Measurements from ENCODE around the gene MBD2. TPM values are rescaled to one million over a fixed set of nuclear protein-coding genes. Genes with fewer than 3 reads are reported as not detected.
"Not testable (repeated sequence)": the region's sequence is repeated elsewhere in the genome, so short reads cannot be mapped to it uniquely, and the experiment has no call there.

The MBD2 gene
- total and polyA plus RNA-seq, 11 donors = 15.9 to 74.9 (median 44.6) TPM

DNA sequence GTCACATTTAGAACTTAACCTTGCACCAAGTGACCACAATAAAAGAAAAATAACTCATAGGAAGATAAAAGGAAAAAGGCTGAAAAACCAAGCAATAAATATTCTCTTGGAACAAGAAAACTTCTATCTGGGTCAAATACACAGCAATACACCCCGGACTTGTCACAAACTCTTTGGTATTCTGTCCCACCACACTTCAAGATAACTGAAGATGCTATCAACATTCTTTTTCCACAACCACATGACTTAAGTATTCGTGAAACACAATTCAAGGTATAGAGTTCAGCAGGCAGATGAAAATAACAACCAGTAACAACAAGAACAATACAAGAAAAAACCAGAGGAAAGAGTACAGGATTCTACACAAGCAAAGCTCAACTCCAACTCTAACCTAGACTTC, 18.0 kb downstream of the MBD2 start:
- Histone ChIP-seq H3K27ac (no peak overlapping the region), H3K9me3 (no peaks in the 10 kb centered on the region), H3K4me3 (no peak overlapping the region), H3K36me3 (peaks cover 0 to 34% (median 21%) of the 10 kb centered on the region in 9 donors), H3K27me3 (no peaks in the 10 kb centered on the region), H3K4me1 (peaks cover 0 to 40% (median 25%) of the 10 kb centered on the region in 12 donors)
- intact Hi-C loops (cut with DNase I) = no loop called here
- WGBS, 4 donors = 23 to 43% (median 30%) methylated on average over 2 of the region's 2 CpGs
- DNase-seq (no peak), ATAC-seq (no peak)
- no peak for TF ChIP-seq POLR2A (IDR thresholded peaks at IDR 0.05)
- no peak for TF ChIP-seq CTCF (IDR thresholded peaks at IDR 0.05)

- no peak for ATAC-seq
- no peak for DNase-seq
- TF ChIP-seq CTCF (IDR thresholded peaks at IDR 0.05) (no peak), POLR2A (IDR thresholded peaks at IDR 0.05) (no peak)
- peaks cover 0 to 39% (median 25%) of the 10 kb centered on the region in 9 donors for H3K36me3 ChIP-seq
- H3K27me3 ChIP-seq = no peaks in the 10 kb centered on the region
- no peak overlapping the region for H3K27ac ChIP-seq
- H3K4me1 ChIP-seq = peaks cover 0 to 40% (median 25%) of the 10 kb centered on the region in 12 donors
- H3K4me3 ChIP-seq = no peak overlapping the region
- intact Hi-C loops (cut with DNase I) = no loop called here
- WGBS, 4 donors = 34 to 49% (median 40%) methylated on average over 1 of the region's 1 CpG
- no peaks in the 10 kb centered on the region for H3K9me3 ChIP-seq
Measured at GRCh38 chr18:54205959-54206358, 18.5 kb downstream of the MBD2 start.

DNA sequence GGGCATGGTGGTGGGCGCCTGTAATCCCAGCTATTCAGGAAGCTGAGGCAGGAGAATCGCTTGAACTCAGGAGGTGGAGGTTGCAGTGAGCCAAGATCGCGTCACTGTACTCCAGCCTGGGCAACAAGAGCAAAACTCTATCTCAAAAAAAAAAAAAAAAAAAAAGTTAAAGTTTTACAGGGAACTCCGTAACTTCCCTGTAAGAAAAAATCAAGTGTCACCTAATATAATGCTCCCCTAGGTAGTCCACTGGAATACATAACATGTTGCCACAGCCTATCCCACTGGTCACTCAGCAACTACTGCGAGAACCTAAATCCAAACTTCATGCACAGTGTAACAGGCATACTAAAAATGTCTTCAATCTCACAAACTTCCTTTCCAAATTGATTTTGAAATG, 19.0 kb downstream of the MBD2 start:
- H3K36me3 ChIP-seq = peaks cover 0 to 43% (median 26%) of the 10 kb centered on the region in 9 donors
- DNase-seq; intact Hi-C loops (cut with DNase I); H3K27ac ChIP-seq; H3K4me3 ChIP-seq; H3K9me3 ChIP-seq; H3K27me3 ChIP-seq: not testable (repeated sequence)
- WGBS, 4 donors = 83 to 91% (median 88%) methylated on average over 6 of the region's 6 CpGs
- peak in 1 of 4 donors; percentile 31 for ATAC-seq
- H3K4me1 ChIP-seq = peaks cover 0 to 38% (median 24%) of the 10 kb centered on the region in 12 donors

DNA sequence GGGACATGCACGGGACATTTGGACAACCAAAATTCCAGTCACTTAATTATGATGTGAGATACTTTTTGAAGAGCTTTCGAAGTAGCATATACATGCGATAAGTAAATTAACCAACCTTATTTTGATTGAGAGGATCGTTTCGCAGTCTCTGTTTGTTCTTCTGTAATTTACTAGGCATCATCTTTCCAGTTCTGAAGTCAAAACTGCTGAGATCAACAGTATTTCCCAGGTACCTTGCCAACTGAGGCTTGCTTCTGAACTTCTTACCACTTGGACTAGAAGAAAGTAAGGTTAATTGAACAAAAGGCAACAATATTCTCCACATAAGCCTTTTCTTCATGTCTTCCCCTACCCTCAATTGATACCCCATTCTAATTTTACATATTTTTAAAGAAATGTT, 19.6 kb downstream of the MBD2 start:
- Histone ChIP-seq H3K36me3 (peaks cover 0 to 47% (median 26%) of the 10 kb centered on the region in 9 donors), H3K27ac (no peak overlapping the region), H3K27me3 (no peaks in the 10 kb centered on the region), H3K4me1 (peaks cover 0 to 32% (median 19%) of the 10 kb centered on the region in 12 donors), H3K9me3 (no peaks in the 10 kb centered on the region), H3K4me3 (no peak overlapping the region)
- ATAC-seq (no peak), DNase-seq (no peak)
- 93 to 98% (median 96%) methylated on average over 5 of the region's 5 CpGs for WGBS, 4 donors
- TF ChIP-seq POLR2A (IDR thresholded peaks at IDR 0.05) (no peak), CTCF (IDR thresholded peaks at IDR 0.05) (no peak)
- intact Hi-C loops (cut with DNase I) = no loop called here

- no peaks in the 10 kb centered on the region for H3K9me3 ChIP-seq
- TF ChIP-seq CTCF (IDR thresholded peaks at IDR 0.05) (no peak), POLR2A (IDR thresholded peaks at IDR 0.05) (no peak)
- no peaks in the 10 kb centered on the region for H3K27me3 ChIP-seq
- DNase-seq (no peak), ATAC-seq (no peak)
- intact Hi-C loops (cut with DNase I) = no loop called here
- peaks cover 0 to 49% (median 26%) of the 10 kb centered on the region in 9 donors for H3K36me3 ChIP-seq
- no peak overlapping the region for H3K27ac ChIP-seq
- H3K4me3 ChIP-seq = no peak overlapping the region
- peaks cover 0 to 23% (median 16%) of the 10 kb centered on the region in 12 donors for H3K4me1 ChIP-seq
Measured at GRCh38 chr18:54203914-54204313, 20.6 kb downstream of the MBD2 start.
